Measurements from ENCODE around the gene ANKS6. TPM values are rescaled to one million over a fixed set of nuclear protein-coding genes. Genes with fewer than 3 reads are reported as not detected.

ANKS6 gene
- total and polyA plus RNA-seq, 9 of the 15 experiments (the other 6 are each of a cell fraction or from before 2014, with no cell fraction given), result 9.9 to 74.5 (median 36.9) TPM

GRCh38 chr9:98808411-98808815 lies 12.1 kb upstream of the ANKS6 start (continued):
- TF ChIP-seq ZNF592 (IDR thresholded peaks at IDR 0.05), result peak; percentile 56
- TF ChIP-seq ZNF717 (CRISPR knock-in tag; IDR thresholded peaks at IDR 0.05), result no peak
- no peak for TF ChIP-seq RCOR1 (IDR thresholded peaks at IDR 0.05; ENCODE audit: borderline replicate concordance in 1 of 2, low read depth in 2 of 2, low read length in 2 of 2)
- TF ChIP-seq NCOA1 (IDR thresholded peaks at IDR 0.05; ENCODE audit: low read depth), result no peak
- TF ChIP-seq EP300 (IDR thresholded peaks at IDR 0.05; ENCODE audit: low read length), result no peak
- TF ChIP-seq MXI1 (IDR thresholded peaks at IDR 0.05; ENCODE audit: low read depth, low read length), result no peak
- no peak for TF ChIP-seq POLR2B (IDR thresholded peaks at IDR 0.05; ENCODE audit: low read depth, partially characterized antibody)
- peak; percentile 31; the same call in 1 of the 2 replicates for TF ChIP-seq MYNN (IDR thresholded peaks at IDR 0.05)
- no peak for TF ChIP-seq MYNN (CRISPR knock-in tag; IDR thresholded peaks at IDR 0.05)
- no peak for TF ChIP-seq ZHX1 (conservative IDR thresholded peaks at IDR 0.05; ENCODE audit: low read length)
- no peak for TF ChIP-seq ZNF785 (CRISPR knock-in tag; IDR thresholded peaks at IDR 0.05)
- TF ChIP-seq ZFX (CRISPR knock-in tag; IDR thresholded peaks at IDR 0.05), result peak; percentile 87
- no peak for TF ChIP-seq DACH1 (IDR thresholded peaks at IDR 0.05; ENCODE audit: partially characterized antibody)
- TF ChIP-seq MEIS2 (IDR thresholded peaks at IDR 0.05; ENCODE audit: partially characterized antibody), result no peak
- no peak for TF ChIP-seq BRF2 (IDR thresholded peaks at IDR 0.05; ENCODE audit: borderline replicate concordance, insufficient read depth, insufficient read length)

All from K562 (cell line).